A549 (cell line): ENCODE data around the gene BMP5.

Source experiments
- POLR2A ChIP-seq: IDR thresholded peaks from 2 replicates; pipeline ENCODE4 v1.6.1; 2012; ENCODE audit warnings: mild to moderate bottlenecking, low read length
- RNF2 ChIP-seq: fragments of 200-600 bp; sonication (generic); IDR thresholded peaks from 2 replicates; pipeline ENCODE4 v1.6.1; 2016; ENCODE audit warnings: low read depth, mild to moderate bottlenecking, antibody characterized with exemption, moderate library complexity, borderline replicate concordance

- TF ChIP-seq RNF2 = no peak
- TF ChIP-seq POLR2A = no peak
Observed at GRCh38 chr6:55917751-55918415, 42.5 kb upstream of the BMP5 start.
